Mucosa of stomach (tissue), 1 donor: ENCODE measurements around the gene GNAT2.
A peak's percentile ranks its signal among the peaks of the same experiment; 100 is the strongest.

Experiments used
- H3K27me3 ChIP-seq: one replicate; pipeline ENCODE4 v1.7.0; 2013; ENCODE audit warnings: mild to moderate bottlenecking, low read length; ENCODE audit not compliant: control insufficient read depth, insufficient read depth
- H3K36me3 ChIP-seq: one replicate; pipeline ENCODE4 v1.7.0; 2013; ENCODE audit warnings: low read length; ENCODE audit not compliant: control insufficient read depth, insufficient read depth
- H3K4me1 ChIP-seq: one replicate; pipeline ENCODE4 v1.7.0; 2013; ENCODE audit warnings: mild to moderate bottlenecking, low read length; ENCODE audit not compliant: control insufficient read depth, insufficient read depth
- H3K4me3 ChIP-seq: one replicate; pipeline ENCODE4 v1.7.0; 2013; ENCODE audit warnings: low read length
- H3K9ac ChIP-seq: one replicate; pipeline ENCODE4 v1.7.0; 2013; ENCODE audit warnings: mild to moderate bottlenecking, low read length, moderate library complexity
- H3K9me3 ChIP-seq: one replicate; pipeline ENCODE4 v1.7.0; 2013; ENCODE audit warnings: mild to moderate bottlenecking, low read length, moderate library complexity; ENCODE audit not compliant: control insufficient read depth
- donor health status: Pancreatic carcinoma.

GNAT2 gene

GRCh38 chr1:109655615-109656519 lies 36.5 kb upstream of the GNAT2 start, which contains the start of gene GSTM4:
TSS of gene GSTM4 (plus strand) at chr1:109656099. CDS start at chr1:109656390, 291 bp downstream.
- H3K4me3 ChIP-seq = peak within 1 kb of the TSS; percentile 95
- no peaks in the 10 kb centered on the region for H3K9me3 ChIP-seq
- H3K9ac ChIP-seq = peak within 1 kb of the TSS; percentile 67
- H3K27me3 ChIP-seq = no peaks in the 10 kb centered on the region
- H3K4me1 ChIP-seq = peaks cover 7% of the 10 kb centered on the region
- no peaks in the 10 kb centered on the region for H3K36me3 ChIP-seq

- H3K9me3 ChIP-seq = no peaks in the 10 kb centered on the region
- peaks cover 7% of the 10 kb centered on the region for H3K4me1 ChIP-seq
- H3K36me3 ChIP-seq = no peaks in the 10 kb centered on the region
- no peak overlapping the region for H3K4me3 ChIP-seq
- H3K27me3 ChIP-seq = no peaks in the 10 kb centered on the region
- H3K9ac ChIP-seq = no peak overlapping the region
These were observed 35.1 kb upstream of the GNAT2 start for GRCh38 chr1:109654519-109654918.

GRCh38 chr1:109653306-109653705 lies 33.9 kb upstream of the GNAT2 start:
- H3K9me3 ChIP-seq = no peaks in the 10 kb centered on the region
- H3K27me3 ChIP-seq = no peaks in the 10 kb centered on the region
- peaks cover 7% of the 10 kb centered on the region for H3K4me1 ChIP-seq
- no peak overlapping the region for H3K4me3 ChIP-seq
- H3K9ac ChIP-seq = no peak overlapping the region
- H3K36me3 ChIP-seq = no peaks in the 10 kb centered on the region

GRCh38 chr1:109652402-109652801 lies 33.0 kb upstream of the GNAT2 start:
- Histone ChIP-seq H3K4me1 (peaks cover 7% of the 10 kb centered on the region), H3K4me3 (no peak overlapping the region), H3K9me3 (no peaks in the 10 kb centered on the region), H3K27me3 (no peaks in the 10 kb centered on the region), H3K36me3 (no peaks in the 10 kb centered on the region), H3K9ac (no peak overlapping the region)

GRCh38 chr1:109650609-109651008 lies 31.2 kb upstream of the GNAT2 start:
- Histone ChIP-seq H3K9ac (no peak overlapping the region), H3K4me1 (peaks cover 7% of the 10 kb centered on the region), H3K9me3 (no peaks in the 10 kb centered on the region), H3K4me3 (no peak overlapping the region), H3K36me3 (no peaks in the 10 kb centered on the region), H3K27me3 (no peaks in the 10 kb centered on the region)

- Histone ChIP-seq H3K9ac (no peak overlapping the region), H3K4me3 (no peak overlapping the region), H3K27me3 (no peaks in the 10 kb centered on the region), H3K36me3 (no peaks in the 10 kb centered on the region), H3K9me3 (no peaks in the 10 kb centered on the region), H3K4me1 (peaks cover 3% of the 10 kb centered on the region)
These were observed 30.1 kb upstream of the GNAT2 start for GRCh38 chr1:109649491-109649914.

GRCh38 chr1:109644670-109645069 lies 25.3 kb upstream of the GNAT2 start:
- no peak overlapping the region for H3K4me3 ChIP-seq
- H3K9me3 ChIP-seq = no peaks in the 10 kb centered on the region

GRCh38 chr1:109643385-109644230 lies 24.2 kb upstream of the GNAT2 start:
- Histone ChIP-seq H3K4me3 (no peak overlapping the region), H3K27me3 (no peaks in the 10 kb centered on the region), H3K9ac (peak overlapping the region; percentile 16), H3K4me1 (peaks cover 31% of the 10 kb centered on the region), H3K9me3 (no peaks in the 10 kb centered on the region), H3K36me3 (no peaks in the 10 kb centered on the region)

More at GRCh38 chr1:109644670-109645069, 25.3 kb upstream of the GNAT2 start:
- Histone ChIP-seq H3K36me3 (no peaks in the 10 kb centered on the region), H3K9ac (no peak overlapping the region), H3K27me3 (no peaks in the 10 kb centered on the region), H3K4me1 (peaks cover 21% of the 10 kb centered on the region)

- no peaks in the 10 kb centered on the region for H3K36me3 ChIP-seq
- no peak overlapping the region for H3K4me3 ChIP-seq
- no peak overlapping the region for H3K9ac ChIP-seq
- no peaks in the 10 kb centered on the region for H3K27me3 ChIP-seq
- peaks cover 31% of the 10 kb centered on the region for H3K4me1 ChIP-seq
- H3K9me3 ChIP-seq = no peaks in the 10 kb centered on the region
These were observed 23.2 kb upstream of the GNAT2 start for GRCh38 chr1:109642626-109643025.

GRCh38 chr1:109641861-109642260 lies 22.4 kb upstream of the GNAT2 start:
- no peaks in the 10 kb centered on the region for H3K36me3 ChIP-seq
- no peak overlapping the region for H3K9ac ChIP-seq
- no peaks in the 10 kb centered on the region for H3K9me3 ChIP-seq
- peaks cover 33% of the 10 kb centered on the region for H3K4me1 ChIP-seq
- no peaks in the 10 kb centered on the region for H3K27me3 ChIP-seq
- no peak overlapping the region for H3K4me3 ChIP-seq

- Histone ChIP-seq H3K9me3 (no peaks in the 10 kb centered on the region), H3K4me1 (peaks cover 39% of the 10 kb centered on the region), H3K27me3 (no peaks in the 10 kb centered on the region), H3K36me3 (no peaks in the 10 kb centered on the region), H3K9ac (no peak overlapping the region), H3K4me3 (no peak overlapping the region)
These were observed 21.8 kb upstream of the GNAT2 start for GRCh38 chr1:109641078-109641740.
